GM12892 (cell line): ENCODE results near the gene ARHGEF17.

ENCODE experiments used
- POLR2A ChIP-seq: IDR thresholded peaks from 2 replicates; pipeline ENCODE4 v1.6.1; 2011; ENCODE audit warnings: low read depth, low read length, control low read depth
- POLR2AphosphoS5 ChIP-seq: IDR thresholded peaks from 2 replicates; pipeline ENCODE4 v1.6.1; 2011; ENCODE audit warnings: low read depth, low read length, control low read depth
- TAF1 ChIP-seq: IDR thresholded peaks from 2 replicates; pipeline ENCODE4 v1.6.1; 2011; ENCODE audit warnings: low read depth, mild to moderate bottlenecking, control low read depth, low read length, borderline replicate concordance

GRCh38 chr11:73345481-73346160 is 37.5 kb downstream of the ARHGEF17 start:
- TF ChIP-seq POLR2A (no peak), POLR2AphosphoS5 (no peak), TAF1 (no peak)
